Measurements from ENCODE around the gene REPS1.
"Not testable (repeated sequence)": the region's sequence is repeated elsewhere in the genome, so short reads cannot be mapped to it uniquely, and the experiment has no call there.

Gene REPS1

DNA sequence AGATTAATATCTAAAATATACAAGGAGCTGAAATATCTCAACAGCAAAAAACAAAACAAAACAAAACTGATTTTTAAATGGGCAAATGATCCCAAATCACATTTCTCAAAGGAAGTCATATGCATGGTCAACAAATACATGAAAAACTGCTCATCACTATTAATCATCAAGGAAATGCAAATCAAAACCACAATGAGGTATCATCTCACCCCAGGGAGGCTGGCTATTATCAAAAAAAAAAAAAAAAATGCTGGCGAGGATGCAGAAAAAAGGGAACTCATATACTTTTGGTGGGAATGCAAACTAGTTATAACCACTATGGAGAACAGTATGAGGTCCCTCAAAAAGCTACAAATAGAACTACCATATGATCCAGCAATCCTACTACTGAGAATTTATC lies 34.6 kb downstream of the REPS1 start:
- no peak for DNase-seq
- in situ Hi-C loops (cut with HindIII; ENCODE audit: low pct_ligation_motif_present, low pct_unique_long_range_greater_than_20kb, low sequenced_read_pairs) = no loop called here

DNA sequence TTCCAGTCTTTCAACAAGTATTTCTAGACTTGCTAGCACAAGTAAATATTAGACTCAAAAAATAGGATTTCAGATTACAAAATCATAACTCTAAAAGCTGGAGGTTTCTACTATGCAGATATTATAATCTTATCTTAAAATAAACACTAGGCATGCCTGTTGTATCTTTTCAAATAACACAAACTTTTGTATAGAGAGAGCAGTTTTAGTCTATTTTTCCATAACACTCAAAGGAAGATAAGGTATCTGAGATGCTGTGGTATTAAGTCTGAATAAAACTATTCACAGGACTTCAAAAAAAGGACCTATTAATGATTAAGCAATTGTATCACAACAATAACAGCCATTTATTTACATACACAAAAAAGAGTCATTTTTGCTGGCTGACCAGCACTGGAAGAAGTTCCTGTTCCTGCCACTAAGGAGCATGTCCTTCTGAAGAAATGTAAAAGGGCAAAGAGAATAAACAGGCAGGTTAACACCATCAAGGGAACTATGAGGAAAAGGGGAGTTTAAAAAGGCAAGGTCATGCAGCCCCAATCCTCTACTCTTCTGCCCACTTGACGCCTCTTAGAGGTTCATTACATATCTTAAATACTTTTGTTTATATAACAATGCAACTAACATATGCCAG lies 39.4 kb downstream of the REPS1 start:
- DNase-seq = no peak
- in situ Hi-C loops (cut with HindIII; ENCODE audit: low pct_ligation_motif_present, low pct_unique_long_range_greater_than_20kb, low sequenced_read_pairs) = no loop called here

DNA sequence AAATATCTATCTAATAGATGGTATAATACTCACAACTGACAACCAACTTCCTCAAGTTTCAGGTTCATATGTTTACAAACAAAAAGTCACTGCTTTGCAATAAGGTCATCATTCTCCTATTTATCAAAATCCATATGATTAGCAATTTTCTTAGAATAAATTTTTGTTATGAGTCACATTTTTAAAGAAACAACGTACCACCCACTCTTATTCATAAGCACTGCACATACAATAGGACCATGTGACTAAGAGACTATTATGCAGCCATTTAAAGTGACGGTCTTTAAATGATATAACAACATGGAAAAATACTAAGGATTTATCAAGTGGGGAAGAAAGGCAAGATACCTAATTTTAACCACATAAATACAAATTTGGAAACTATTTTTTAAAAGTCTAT lies 40.0 kb downstream of the REPS1 start:
- DNase-seq = no peak
- in situ Hi-C loops (cut with HindIII; ENCODE audit: low pct_ligation_motif_present, low pct_unique_long_range_greater_than_20kb, low sequenced_read_pairs) = no loop called here

DNA sequence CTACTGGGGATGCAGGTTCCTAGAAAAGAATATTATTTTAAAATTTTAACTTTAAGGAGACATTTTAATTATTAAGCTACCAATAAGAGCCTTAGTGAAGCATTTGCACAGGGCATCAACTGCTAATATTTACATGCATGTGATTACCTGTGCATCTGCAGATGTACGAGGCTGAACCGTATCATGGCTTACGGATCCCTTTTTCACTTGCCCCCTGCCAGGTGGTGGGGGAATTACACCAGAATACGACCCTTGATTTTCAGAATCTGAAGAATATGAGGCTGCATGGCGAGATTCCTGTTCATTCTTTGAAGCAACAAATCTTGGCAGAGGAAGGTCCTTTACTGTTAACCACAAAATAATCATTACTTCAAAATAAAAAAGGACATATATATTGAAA lies 42.7 kb downstream of the REPS1 start:
- in situ Hi-C loops (cut with HindIII; ENCODE audit: low pct_ligation_motif_present, low pct_unique_long_range_greater_than_20kb, low sequenced_read_pairs) = no loop called here
- DNase-seq = peak; percentile 22

DNA sequence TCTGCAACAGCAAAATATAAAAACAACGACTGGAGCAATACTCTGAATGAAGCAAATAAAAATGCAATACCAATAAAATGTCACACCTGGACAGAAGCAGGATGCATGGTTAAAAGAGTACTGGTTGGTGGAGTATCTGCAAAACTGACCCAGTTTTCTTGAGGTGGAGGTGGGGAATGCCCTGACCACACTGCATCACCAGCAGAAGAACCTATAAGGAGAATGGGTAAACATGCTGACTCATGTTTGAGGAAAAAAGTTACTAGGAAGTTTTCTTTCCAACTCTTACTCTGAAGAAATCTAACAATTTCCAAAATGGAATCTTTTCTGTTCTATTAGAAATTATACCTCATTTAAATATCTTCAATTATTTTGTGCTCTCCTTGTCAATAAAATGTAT lies 43.6 kb downstream of the REPS1 start:
- in situ Hi-C loops (cut with HindIII; ENCODE audit: low pct_ligation_motif_present, low pct_unique_long_range_greater_than_20kb, low sequenced_read_pairs) = no loop called here
- DNase-seq = peak; percentile 45

DNA sequence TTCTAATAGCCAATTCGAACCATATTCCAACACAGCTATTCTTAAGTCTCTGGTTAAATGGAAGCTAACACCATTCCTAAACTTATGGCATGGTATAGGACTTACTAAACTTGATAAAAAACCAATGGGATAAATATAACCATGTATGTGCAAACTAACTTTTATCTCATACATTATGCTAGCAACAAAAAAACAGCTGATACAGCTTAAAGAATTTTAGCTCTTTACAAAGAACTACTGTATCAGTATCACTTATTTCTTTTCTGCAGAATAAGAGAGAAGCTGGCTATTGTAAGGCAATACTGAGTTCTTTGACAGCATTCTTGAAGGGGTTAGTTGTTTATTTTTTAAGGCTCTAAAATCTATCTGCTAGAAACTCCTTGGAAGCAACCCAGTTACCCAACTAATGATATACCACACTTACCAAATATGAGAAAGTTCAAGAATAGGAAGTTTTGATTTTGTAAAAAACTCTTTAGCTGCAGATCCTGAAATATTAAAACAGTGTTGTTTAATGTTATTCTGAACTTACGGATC lies 44.9 kb downstream of the REPS1 start:
- in situ Hi-C loops (cut with HindIII; ENCODE audit: low pct_ligation_motif_present, low pct_unique_long_range_greater_than_20kb, low sequenced_read_pairs) = no loop called here

DNA sequence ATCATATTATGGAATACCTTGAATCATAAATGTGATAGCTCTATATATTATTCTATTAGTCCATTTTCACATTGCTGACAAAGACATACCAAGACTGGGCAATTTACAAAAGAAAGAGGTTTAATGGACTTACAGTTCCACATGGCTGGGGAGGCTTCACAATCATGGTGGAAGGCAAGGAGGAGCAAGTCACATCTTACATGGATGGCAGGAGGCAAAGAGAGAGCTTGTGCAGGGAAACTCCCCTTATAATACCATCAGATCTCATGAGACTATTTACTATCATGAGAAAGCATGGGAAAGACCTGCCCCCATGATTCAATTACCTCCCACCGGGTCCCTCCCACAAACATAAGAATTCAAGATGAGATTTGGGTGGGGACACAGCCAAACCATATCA lies 51.2 kb downstream of the REPS1 start:
- DNase-seq; in situ Hi-C loops (cut with HindIII; ENCODE audit: low pct_ligation_motif_present, low pct_unique_long_range_greater_than_20kb, low sequenced_read_pairs): not testable (repeated sequence)

More for the DNA sequence above, 44.9 kb downstream of the REPS1 start:
- no peak for DNase-seq

DNA sequence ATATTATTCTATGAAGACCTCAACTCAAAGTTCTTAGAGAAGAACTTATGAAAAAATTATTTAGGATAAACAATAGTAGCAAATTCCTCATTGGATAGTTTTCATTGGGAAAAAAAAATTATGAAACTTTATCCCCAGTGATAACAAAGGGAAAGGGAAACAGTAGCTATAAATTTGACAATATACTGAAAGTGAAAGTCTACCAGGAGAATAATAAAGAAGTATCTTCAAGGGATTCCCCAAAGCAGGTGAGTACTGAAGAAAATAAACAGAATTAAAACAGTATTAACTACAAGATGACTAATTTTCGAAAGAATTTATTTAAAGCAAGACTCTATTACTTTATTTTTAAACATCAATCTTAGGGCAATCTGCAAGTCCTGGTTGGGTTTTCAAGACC lies 56.4 kb downstream of the REPS1 start:
- in situ Hi-C loops (cut with HindIII; ENCODE audit: low pct_ligation_motif_present, low pct_unique_long_range_greater_than_20kb, low sequenced_read_pairs) = no loop called here
- DNase-seq = no peak

DNA sequence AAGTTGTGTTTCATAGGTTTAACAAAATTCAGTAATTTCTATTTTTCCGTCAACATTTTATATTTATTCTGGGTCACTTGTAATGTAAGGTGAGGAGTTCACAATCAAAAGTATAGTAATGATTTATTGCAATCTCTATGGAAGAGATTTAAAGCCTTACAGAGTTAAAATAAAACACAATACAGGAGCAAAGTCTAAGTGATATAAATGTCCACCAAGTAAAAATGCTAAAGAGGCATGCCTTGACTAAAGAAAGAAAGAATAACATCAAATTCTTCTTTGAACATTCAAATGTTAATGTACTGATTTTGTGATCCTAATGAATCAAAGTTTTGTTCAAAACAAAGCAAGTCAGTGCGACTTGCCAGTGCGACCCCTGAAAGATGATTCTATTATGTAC lies 61.5 kb downstream of the REPS1 start:
- in situ Hi-C loops (cut with HindIII; ENCODE audit: low pct_ligation_motif_present, low pct_unique_long_range_greater_than_20kb, low sequenced_read_pairs) = no loop called here
- no peak for DNase-seq

DNA sequence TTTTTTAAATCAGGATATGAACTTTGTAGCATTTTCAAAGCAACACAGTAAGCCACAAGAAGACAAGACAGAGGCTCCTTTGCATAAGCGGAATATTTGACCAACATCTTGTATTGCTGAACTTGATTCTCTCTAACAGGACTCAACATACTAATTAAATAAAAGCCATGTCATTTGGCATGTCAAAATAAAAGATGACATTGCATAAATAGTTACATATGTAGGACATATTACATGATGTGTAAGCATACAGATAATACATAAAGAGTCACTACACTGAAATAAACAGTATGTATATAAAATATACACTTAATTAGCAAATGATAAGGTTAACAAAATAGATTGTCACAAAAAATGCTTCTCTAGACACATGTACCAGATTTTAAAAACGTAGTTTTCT lies 62.2 kb downstream of the REPS1 start:
- in situ Hi-C loops (cut with HindIII; ENCODE audit: low pct_ligation_motif_present, low pct_unique_long_range_greater_than_20kb, low sequenced_read_pairs) = no loop called here
- DNase-seq = no peak

DNA sequence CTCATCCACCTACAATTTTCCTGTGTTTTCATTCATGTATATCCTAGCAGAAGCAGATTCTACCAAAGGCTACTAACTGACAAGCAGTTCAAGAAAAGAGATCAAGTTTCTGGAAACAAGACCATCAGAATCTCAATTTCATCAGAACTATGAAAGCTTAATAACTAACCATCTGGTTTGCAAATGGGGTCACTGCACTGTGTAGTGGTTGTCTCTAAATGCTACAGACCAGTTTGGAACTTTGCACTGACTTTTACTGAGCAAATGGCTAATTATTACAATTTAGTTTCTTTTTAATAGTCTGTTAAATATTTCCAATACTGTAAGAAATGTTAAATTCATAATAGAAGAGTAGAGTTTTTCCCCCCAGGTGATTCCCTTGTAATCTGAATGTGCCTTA lies 64.5 kb downstream of the REPS1 start:
- no peak for DNase-seq
- in situ Hi-C loops (cut with HindIII; ENCODE audit: low pct_ligation_motif_present, low pct_unique_long_range_greater_than_20kb, low sequenced_read_pairs) = no loop called here

DNA sequence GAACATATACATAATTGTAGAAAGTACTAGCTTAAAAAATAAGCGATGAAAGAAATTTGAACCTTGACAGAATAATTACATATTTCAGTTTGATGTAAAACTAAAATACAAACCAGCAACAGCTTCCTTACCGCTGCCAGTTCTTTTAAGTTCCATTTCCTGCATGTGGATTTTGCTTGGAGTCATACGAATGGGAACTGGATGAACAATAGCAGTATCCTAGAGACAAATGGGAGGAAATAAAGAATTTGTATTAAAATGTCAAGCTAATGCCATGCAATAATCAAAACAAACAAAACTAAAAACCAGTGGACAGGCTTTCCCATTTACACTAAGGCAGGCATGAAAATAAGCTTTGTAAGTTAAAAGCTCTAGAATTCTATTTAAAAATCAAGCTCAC lies 67.1 kb downstream of the REPS1 start:
- in situ Hi-C loops (cut with HindIII; ENCODE audit: low pct_ligation_motif_present, low pct_unique_long_range_greater_than_20kb, low sequenced_read_pairs) = no loop called here

DNA sequence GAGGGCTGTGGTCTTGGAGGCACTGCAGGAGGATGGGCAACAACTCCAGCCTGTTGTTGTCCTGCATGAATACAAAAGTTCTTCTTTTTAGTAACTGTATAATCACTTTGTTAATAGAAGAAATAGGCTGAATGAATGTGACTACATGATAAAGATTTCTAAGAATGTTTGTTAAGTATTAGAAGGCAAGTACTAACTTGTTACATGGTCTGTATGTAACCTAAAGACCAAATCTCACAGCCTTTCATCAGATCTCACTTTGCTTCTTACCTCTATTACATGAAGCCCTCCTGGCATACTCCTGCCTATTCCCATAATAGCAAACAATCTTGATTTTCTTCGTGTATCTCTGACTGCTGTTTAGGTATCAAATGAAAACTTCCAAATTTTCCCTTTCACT lies 73.4 kb downstream of the REPS1 start:
- in situ Hi-C loops (cut with HindIII; ENCODE audit: low pct_ligation_motif_present, low pct_unique_long_range_greater_than_20kb, low sequenced_read_pairs) = no loop called here
- no peak for DNase-seq

More for the DNA sequence above, 67.1 kb downstream of the REPS1 start:
- no peak for DNase-seq

DNA sequence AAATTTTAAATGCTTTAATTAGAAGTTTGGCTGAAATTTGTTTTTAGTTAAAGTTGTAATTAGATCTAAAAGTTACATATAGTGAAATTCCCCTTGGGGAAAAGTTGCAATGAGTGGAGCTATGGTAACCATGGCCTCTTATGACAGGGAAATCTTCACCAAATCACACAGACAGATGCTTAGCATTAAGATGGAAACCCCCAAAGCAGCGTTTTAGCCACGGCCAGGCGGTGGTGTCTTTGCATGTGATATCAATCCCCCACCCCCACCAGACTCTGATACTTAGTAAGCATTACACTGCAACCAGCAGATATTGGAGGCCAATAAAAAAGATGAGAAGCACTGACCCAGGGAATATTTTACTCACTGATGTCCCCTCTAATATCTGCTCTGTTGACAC lies 75.7 kb downstream of the REPS1 start:
- DNase-seq = no peak
- in situ Hi-C loops (cut with HindIII; ENCODE audit: low pct_ligation_motif_present, low pct_unique_long_range_greater_than_20kb, low sequenced_read_pairs) = no loop called here

DNA sequence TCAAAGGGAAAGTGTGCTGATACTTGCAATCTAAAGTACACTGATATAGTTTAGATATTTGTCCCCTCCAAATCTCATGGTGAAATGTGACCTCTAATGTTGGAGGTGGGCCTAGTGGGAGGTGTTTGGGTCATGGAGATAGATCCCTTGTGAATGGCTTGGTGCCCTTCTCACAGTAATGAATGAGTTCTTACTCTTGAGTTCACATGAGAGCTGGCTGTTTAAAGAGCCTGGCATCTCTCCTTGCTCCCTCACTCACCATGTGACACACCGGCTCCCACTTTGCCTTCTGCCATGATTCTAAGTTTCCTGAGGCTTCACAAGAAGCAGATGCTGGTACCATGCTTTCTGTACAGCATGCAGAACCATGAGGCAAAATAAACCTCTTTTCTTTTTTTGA lies 78.1 kb downstream of the REPS1 start:
- no peak for DNase-seq
- in situ Hi-C loops (cut with HindIII; ENCODE audit: low pct_ligation_motif_present, low pct_unique_long_range_greater_than_20kb, low sequenced_read_pairs) = no loop called here

DNA sequence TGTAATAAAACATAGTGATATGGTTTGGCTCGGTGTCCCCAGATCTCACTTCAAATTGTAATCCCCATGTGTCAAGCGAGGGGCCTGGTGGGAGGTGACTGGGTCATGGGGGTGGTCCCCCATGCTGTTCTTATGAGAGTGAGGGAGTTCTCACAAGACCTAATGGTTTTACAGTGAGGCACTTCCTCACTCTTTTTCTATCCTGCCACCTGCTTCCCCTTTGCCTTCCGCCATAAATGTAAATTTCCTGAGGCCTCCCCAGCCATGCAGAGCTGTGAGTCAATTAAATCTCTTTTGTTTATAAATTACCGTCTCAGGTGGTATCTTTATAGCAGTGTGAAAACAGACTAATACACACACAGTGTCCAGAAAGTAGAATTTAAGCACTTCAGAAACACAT lies 78.5 kb downstream of the REPS1 start:
- in situ Hi-C loops (cut with HindIII; ENCODE audit: low pct_ligation_motif_present, low pct_unique_long_range_greater_than_20kb, low sequenced_read_pairs) = no loop called here
- no peak for DNase-seq

DNA sequence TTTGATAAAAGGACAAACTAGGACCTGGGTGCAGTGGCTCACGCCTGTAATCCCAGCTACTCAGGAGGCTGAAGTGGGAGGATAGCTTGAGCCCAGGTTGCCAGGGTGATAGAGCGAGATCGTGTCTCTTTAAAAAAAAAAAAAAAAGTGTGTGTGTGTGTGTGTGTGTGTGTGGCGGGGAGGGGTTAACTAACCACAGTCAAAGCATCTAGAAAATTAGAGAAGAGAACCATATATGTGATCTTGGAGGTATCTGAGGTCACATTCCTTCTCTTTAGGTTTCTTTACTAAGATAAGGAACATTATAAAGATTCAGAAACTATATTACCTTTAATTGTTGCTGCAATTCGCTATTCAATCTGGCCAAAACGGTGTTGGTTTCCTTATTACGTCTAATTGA lies 80.9 kb downstream of the REPS1 start:
- no peak for DNase-seq
- in situ Hi-C loops (cut with HindIII; ENCODE audit: low pct_ligation_motif_present, low pct_unique_long_range_greater_than_20kb, low sequenced_read_pairs) = no loop called here

DNA sequence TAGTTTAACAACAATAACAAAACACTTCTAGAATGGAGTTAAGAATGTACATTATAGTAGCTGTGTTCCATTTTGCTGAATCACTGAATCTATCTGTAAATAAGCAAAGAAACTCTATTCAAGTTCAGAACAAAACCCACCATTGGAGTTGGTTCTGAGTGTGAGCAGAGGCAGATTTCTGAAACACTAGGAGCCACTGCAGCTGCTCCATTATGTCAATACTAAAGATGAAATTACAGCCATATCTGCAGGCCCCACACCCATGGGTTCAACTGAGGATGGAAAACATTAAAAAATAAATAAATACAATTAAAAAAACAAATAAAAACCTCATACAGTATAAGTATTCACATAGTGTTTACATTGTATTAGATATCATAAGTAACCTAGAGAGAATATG lies 91.0 kb downstream of the REPS1 start:
- in situ Hi-C loops (cut with HindIII; ENCODE audit: low pct_ligation_motif_present, low pct_unique_long_range_greater_than_20kb, low sequenced_read_pairs) = no loop called here
- no peak for DNase-seq

DNA sequence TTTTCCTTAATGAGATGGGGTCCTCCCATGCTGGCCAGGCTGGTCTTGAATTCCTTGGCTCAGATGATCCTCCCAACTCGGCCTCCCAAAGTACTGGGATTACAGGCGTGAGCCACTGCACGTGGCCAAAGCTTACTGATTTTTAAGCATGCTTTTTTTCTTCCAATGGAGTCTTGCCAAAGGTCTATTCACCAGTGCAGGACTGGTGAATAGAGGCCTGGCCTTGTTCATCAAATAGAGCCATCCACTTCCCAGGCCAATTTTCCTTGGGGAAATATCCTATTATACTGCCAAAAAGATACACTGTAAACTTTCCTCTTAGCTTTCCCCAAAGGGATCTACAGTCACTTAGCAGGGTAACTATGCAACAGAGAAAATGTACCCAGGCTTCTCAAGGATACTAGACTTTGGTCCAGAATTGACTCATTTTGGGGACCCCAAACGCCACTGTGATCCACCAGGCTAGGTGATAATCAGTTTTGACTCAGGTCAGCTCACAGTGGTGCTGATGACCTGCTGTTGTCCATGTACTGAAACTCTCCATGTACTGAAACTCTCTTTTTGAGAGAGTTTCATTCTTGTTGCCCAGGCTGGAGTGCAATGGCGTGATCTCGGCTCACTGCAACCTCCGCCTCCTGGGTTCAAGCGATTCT lies 91.8 kb downstream of the REPS1 start:
- no peak for DNase-seq
- in situ Hi-C loops (cut with HindIII; ENCODE audit: low pct_ligation_motif_present, low pct_unique_long_range_greater_than_20kb, low sequenced_read_pairs) = no loop called here

DNA sequence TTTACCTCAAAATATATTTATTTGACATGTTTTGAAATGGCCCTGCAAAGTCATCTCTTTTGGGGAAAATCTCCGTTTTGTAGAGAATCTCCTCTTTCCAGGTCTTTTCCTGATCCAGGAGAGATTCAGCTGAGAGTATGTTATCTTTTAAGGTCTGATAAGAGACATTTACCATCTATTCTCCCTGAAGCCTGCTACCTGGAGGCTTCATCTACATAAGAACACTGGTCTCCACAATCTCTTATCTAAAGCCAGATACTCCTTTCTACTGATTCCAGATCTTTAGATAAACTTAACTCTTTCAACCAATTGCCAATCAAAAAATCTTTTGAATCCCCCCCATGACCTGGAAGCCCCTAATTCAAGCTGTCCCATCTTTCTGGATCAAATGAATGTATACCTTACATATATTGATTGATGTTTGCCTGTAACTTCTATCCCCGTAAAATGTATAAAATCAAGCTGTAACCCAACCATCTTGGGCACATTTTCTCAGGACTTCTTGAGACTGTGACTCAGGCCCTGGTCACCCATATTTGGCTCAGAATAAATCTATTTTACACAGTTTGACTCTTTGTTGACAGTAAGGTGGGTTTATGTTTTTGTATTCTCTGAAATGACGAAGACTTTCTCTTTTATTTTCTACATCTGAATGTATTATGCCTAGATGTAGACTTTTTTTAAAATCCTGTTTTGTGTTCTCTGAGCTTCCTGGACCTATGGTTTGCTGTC lies 96.6 kb downstream of the REPS1 start:
- in situ Hi-C loops (cut with HindIII; ENCODE audit: low pct_ligation_motif_present, low pct_unique_long_range_greater_than_20kb, low sequenced_read_pairs) = no loop called here
- DNase-seq = no peak

All from ACHN (cell line).